ENCODE data around the gene WDFY4. TPM values are rescaled to one million over a fixed set of nuclear protein-coding genes. Genes with fewer than 3 reads are reported as not detected.
A peak's percentile ranks its signal among the peaks of the same experiment; 100 is the strongest.

WDFY4 gene
- total RNA-seq, 1 donor from 2014 or later, result 0.25 TPM

DNA sequence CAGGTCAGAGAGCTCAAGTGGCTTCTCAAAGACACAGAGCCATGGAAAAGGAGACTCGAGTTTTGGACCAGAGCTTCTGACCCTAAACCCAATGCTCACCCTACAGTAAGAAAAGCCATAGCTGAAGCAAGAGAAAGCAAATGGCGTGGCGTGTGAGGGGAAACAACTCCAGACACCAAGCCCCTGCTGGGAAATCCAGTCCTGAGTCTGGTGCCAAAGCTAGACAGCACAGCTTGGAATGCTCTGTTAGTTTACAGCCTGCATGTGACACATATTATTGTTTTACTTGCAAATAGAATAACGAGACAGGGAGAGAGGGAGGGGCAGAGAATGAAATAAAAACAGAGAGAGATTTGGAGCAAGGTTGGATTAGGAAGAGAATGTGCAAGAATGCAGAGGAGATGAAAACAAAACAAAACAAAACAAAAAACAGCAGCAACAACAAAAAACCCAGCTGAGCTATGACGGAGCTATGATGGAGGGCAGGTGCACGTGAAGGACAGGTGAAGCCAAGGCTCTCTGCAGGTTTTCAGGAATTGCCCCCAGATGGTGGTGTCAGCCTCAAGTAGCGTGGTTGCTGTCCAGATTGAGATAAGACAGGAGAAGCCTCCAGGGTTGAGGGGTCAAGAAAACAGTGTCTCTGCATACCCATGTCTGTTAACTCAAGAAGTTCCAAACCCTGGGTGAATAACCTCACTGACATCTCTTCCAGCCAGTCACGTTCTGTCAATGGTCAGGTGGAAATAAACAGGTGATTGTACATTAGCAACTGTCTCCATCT is 324.7 kb downstream of the WDFY4 start:
- Histone ChIP-seq H2AFZ (ENCODE audit: low read depth, low read length) (peak overlapping the region; percentile 26), H3K79me2 (ENCODE audit: insufficient read depth, low read length) (no peaks in the 10 kb centered on the region), H3K4me2 (ENCODE audit: low read length) (no peak overlapping the region), H3K9me3 (ENCODE audit: insufficient read depth, low read depth, low read length) (no peaks in the 10 kb centered on the region), H3K27me3 (ENCODE audit: insufficient read depth, low read length) (peaks cover 2% of the 10 kb centered on the region), H3K9ac (ENCODE audit: low read length) (no peak overlapping the region), H3K4me3 (ENCODE audit: insufficient read depth, low read depth, low read length) (no peak overlapping the region), H3K4me1 (ENCODE audit: insufficient read depth, low read length) (no peaks in the 10 kb centered on the region), H3K36me3 (ENCODE audit: insufficient read depth, low read length) (no peaks in the 10 kb centered on the region), H4K20me1 (ENCODE audit: insufficient read depth, low read length) (no peaks in the 10 kb centered on the region), H3K27ac (ENCODE audit: low read depth, low read length) (no peak overlapping the region)
- Mint-ChIP-seq H3K27ac (ENCODE audit: unreplicated experiment) (no peak overlapping the region), H3K4me1 (ENCODE audit: low read depth, unreplicated experiment) (no peaks in the 10 kb centered on the region), H3K9me3 (ENCODE audit: unreplicated experiment) (no peaks in the 10 kb centered on the region), H3K36me3 (ENCODE audit: low read depth, unreplicated experiment) (no peaks in the 10 kb centered on the region), H3K4me3 (ENCODE audit: unreplicated experiment) (no peak overlapping the region), H3K27me3 (ENCODE audit: low read depth, unreplicated experiment) (peaks cover 46% of the 10 kb centered on the region)
- TF ChIP-seq, protein P1, sequence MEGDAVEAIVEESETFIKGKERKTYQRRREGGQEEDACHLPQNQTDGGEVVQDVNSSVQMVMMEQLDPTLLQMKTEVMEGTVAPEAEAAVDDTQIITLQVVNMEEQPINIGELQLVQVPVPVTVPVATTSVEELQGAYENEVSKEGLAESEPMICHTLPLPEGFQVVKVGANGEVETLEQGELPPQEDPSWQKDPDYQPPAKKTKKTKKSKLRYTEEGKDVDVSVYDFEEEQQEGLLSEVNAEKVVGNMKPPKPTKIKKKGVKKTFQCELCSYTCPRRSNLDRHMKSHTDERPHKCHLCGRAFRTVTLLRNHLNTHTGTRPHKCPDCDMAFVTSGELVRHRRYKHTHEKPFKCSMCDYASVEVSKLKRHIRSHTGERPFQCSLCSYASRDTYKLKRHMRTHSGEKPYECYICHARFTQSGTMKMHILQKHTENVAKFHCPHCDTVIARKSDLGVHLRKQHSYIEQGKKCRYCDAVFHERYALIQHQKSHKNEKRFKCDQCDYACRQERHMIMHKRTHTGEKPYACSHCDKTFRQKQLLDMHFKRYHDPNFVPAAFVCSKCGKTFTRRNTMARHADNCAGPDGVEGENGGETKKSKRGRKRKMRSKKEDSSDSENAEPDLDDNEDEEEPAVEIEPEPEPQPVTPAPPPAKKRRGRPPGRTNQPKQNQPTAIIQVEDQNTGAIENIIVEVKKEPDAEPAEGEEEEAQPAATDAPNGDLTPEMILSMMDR (IDR thresholded peaks at IDR 0.05; ENCODE audit: insufficient read depth, low read depth, low read length), result no peak
- TF ChIP-seq EZH2 (IDR thresholded peaks at IDR 0.05; ENCODE audit: insufficient read depth, low read length), result no peak
- FAIRE-seq, result no peak
- DNase-seq (ENCODE audit: low read depth), result no peak

DNA sequence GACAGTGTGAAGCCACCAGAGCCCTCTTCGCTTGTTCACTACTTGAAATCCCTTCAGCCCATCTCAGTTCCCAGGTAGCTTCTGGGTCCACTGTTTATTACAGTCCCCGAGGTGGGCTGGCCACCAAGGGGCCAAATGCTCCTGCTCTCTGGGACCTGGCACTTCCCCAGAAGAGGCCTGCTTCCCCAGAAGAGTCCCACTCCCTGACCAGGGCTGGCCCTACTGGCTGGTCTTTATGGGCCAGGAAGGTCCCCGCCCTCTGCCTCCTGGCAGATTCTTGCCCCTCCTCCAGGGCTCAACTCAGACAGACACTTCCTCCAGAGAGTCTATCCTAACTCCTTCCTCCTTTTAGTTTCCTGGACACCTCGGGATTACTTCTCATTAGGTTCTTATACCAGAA is 325.6 kb downstream of the WDFY4 start:
- no peak overlapping the region for H3K27ac ChIP-seq (ENCODE audit: low read depth, low read length)
- peaks cover 2% of the 10 kb centered on the region for H3K27me3 ChIP-seq (ENCODE audit: insufficient read depth, low read length)
- H3K27ac Mint-ChIP-seq (ENCODE audit: unreplicated experiment), result no peak overlapping the region
- no peaks in the 10 kb centered on the region for H3K36me3 ChIP-seq (ENCODE audit: insufficient read depth, low read length)
- TF ChIP-seq, protein P1 (IDR thresholded peaks at IDR 0.05; ENCODE audit: insufficient read depth, low read depth, low read length), result no peak
- no peak for TF ChIP-seq EZH2 (IDR thresholded peaks at IDR 0.05; ENCODE audit: insufficient read depth, low read length)
- H3K36me3 Mint-ChIP-seq (ENCODE audit: low read depth, unreplicated experiment), result no peaks in the 10 kb centered on the region
- no peaks in the 10 kb centered on the region for H3K4me1 ChIP-seq (ENCODE audit: insufficient read depth, low read length)
- H3K4me3 Mint-ChIP-seq (ENCODE audit: unreplicated experiment), result no peak overlapping the region
- H3K9me3 ChIP-seq (ENCODE audit: insufficient read depth, low read depth, low read length), result no peaks in the 10 kb centered on the region
- H3K4me1 Mint-ChIP-seq (ENCODE audit: low read depth, unreplicated experiment), result no peaks in the 10 kb centered on the region
- FAIRE-seq, result no peak
- no peak overlapping the region for H3K4me2 ChIP-seq (ENCODE audit: low read length)
- no peaks in the 10 kb centered on the region for H4K20me1 ChIP-seq (ENCODE audit: insufficient read depth, low read length)
- H3K9ac ChIP-seq (ENCODE audit: low read length), result no peak overlapping the region
- no peak overlapping the region for H3K4me3 ChIP-seq (ENCODE audit: insufficient read depth, low read depth, low read length)
- H2AFZ ChIP-seq (ENCODE audit: low read depth, low read length), result no peak overlapping the region
- H3K9me3 Mint-ChIP-seq (ENCODE audit: unreplicated experiment), result no peaks in the 10 kb centered on the region
- no peaks in the 10 kb centered on the region for H3K79me2 ChIP-seq (ENCODE audit: insufficient read depth, low read length)
- H3K27me3 Mint-ChIP-seq (ENCODE audit: low read depth, unreplicated experiment), result peaks cover 46% of the 10 kb centered on the region
- DNase-seq (ENCODE audit: low read depth), result no peak

- H3K27ac Mint-ChIP-seq (ENCODE audit: unreplicated experiment), result no peak overlapping the region
- H3K27me3 Mint-ChIP-seq (ENCODE audit: low read depth, unreplicated experiment), result peaks cover 48% of the 10 kb centered on the region
- H4K20me1 ChIP-seq (ENCODE audit: insufficient read depth, low read length), result no peaks in the 10 kb centered on the region
- DNase-seq (ENCODE audit: low read depth), result no peak
- H3K9ac ChIP-seq (ENCODE audit: low read length), result no peak overlapping the region
- no peak overlapping the region for H3K4me2 ChIP-seq (ENCODE audit: low read length)
- H3K27ac ChIP-seq (ENCODE audit: low read depth, low read length), result no peak overlapping the region
- no peaks in the 10 kb centered on the region for H3K79me2 ChIP-seq (ENCODE audit: insufficient read depth, low read length)
- H3K36me3 ChIP-seq (ENCODE audit: insufficient read depth, low read length), result no peaks in the 10 kb centered on the region
- no peaks in the 10 kb centered on the region for H3K9me3 Mint-ChIP-seq (ENCODE audit: unreplicated experiment)
- no peak overlapping the region for H3K4me3 Mint-ChIP-seq (ENCODE audit: unreplicated experiment)
- peaks cover 2% of the 10 kb centered on the region for H3K27me3 ChIP-seq (ENCODE audit: insufficient read depth, low read length)
- H3K36me3 Mint-ChIP-seq (ENCODE audit: low read depth, unreplicated experiment), result no peaks in the 10 kb centered on the region
- H3K4me1 Mint-ChIP-seq (ENCODE audit: low read depth, unreplicated experiment), result no peaks in the 10 kb centered on the region
- no peak overlapping the region for H2AFZ ChIP-seq (ENCODE audit: low read depth, low read length)
- TF ChIP-seq EZH2 (IDR thresholded peaks at IDR 0.05; ENCODE audit: insufficient read depth, low read length), result no peak
- TF ChIP-seq, protein P1 (IDR thresholded peaks at IDR 0.05; ENCODE audit: insufficient read depth, low read depth, low read length), result no peak
- no peaks in the 10 kb centered on the region for H3K9me3 ChIP-seq (ENCODE audit: insufficient read depth, low read depth, low read length)
- no peaks in the 10 kb centered on the region for H3K4me1 ChIP-seq (ENCODE audit: insufficient read depth, low read length)
- FAIRE-seq, result no peak
- H3K4me3 ChIP-seq (ENCODE audit: insufficient read depth, low read depth, low read length), result no peak overlapping the region
Observed at GRCh38 chr10:49010865-49011264, 326.2 kb downstream of the WDFY4 start.

Data from astrocyte (in vitro differentiated cells and primary cell).